Measurements from ENCODE around the gene GIMAP8.
"Not testable (repeated sequence)": the region's sequence is repeated elsewhere in the genome, so short reads cannot be mapped to it uniquely, and the experiment has no call there.

- TF ChIP-seq, protein P1, sequence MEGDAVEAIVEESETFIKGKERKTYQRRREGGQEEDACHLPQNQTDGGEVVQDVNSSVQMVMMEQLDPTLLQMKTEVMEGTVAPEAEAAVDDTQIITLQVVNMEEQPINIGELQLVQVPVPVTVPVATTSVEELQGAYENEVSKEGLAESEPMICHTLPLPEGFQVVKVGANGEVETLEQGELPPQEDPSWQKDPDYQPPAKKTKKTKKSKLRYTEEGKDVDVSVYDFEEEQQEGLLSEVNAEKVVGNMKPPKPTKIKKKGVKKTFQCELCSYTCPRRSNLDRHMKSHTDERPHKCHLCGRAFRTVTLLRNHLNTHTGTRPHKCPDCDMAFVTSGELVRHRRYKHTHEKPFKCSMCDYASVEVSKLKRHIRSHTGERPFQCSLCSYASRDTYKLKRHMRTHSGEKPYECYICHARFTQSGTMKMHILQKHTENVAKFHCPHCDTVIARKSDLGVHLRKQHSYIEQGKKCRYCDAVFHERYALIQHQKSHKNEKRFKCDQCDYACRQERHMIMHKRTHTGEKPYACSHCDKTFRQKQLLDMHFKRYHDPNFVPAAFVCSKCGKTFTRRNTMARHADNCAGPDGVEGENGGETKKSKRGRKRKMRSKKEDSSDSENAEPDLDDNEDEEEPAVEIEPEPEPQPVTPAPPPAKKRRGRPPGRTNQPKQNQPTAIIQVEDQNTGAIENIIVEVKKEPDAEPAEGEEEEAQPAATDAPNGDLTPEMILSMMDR (IDR thresholded peaks at IDR 0.05), result not testable (repeated sequence)
- TF ChIP-seq POLR2A (IDR thresholded peaks at IDR 0.05), result not testable (repeated sequence)
These were observed 72.5 kb downstream of the GIMAP8 start for GRCh38 chr7:150522931-150523330.
